A549 (cell line): ENCODE measurements around the gene ZDHHC22. TPM values are rescaled to one million over a fixed set of nuclear protein-coding genes. Genes with fewer than 3 reads are reported as not detected.
A peak's percentile ranks its signal among the peaks of the same experiment; 100 is the strongest.

Source experiments
- ATAC-seq, 2 experiments: fragments of 200-7000 bp in 1 of 2; fragments of >200 bp in 1 of 2; cut with Nextera tagmentation in 1 of 2; cut with Tn5 transposase in 1 of 2; 3 replicates each; pipeline versions ENCODE4 v1.8.0 to v1.9.1; 2018 to 2020; ENCODE audit warnings: mild to moderate bottlenecking in 1 of 2, moderate library complexity in 1 of 2
- CTCF ChIA-PET: fragments of 300-600 bp; sonication (Branson Sonifier 250); formaldehyde crosslinking; extraction: SDS; loops from one replicate; lab custom pipeline; 2021; ENCODE audit warnings: antibody characterized with exemption, inconsistent platforms; lab: Yijun Ruan, JAX
- POLR2A ChIA-PET: fragments of 350-600 bp; formaldehyde crosslinking; extraction: SDS; loops from one replicate; lab custom pipeline; 2021; ENCODE audit warnings: antibody characterized with exemption, inconsistent platforms; lab: Yijun Ruan, JAX
- DNase-seq, 2 experiments: peaks; one replicate each; pipeline versions ENCODE4 v3.0.0 to v3.0.0-alpha.2; 2011 to 2016; ENCODE audit warnings: low read depth in 1 of 2, low spot score in 1 of 2
- FAIRE-seq: peaks from 2 replicates; lab custom pipeline; 2011; peaks lifted over from hg19 to GRCh38; lab: Jason Lieb, UNC
- H3K27ac ChIP-seq, 2 experiments: fragments of >200 bp; sonication (Bioruptor Twin); formaldehyde crosslinking; 3 replicates each; pipeline ENCODE4 v1.5.1; 2016 to 2017
- H3K4me1 ChIP-seq: fragments of >200 bp; sonication (Bioruptor Twin); formaldehyde crosslinking; 3 replicates; pipeline ENCODE4 v1.6.1; 2016
- H3K4me2 ChIP-seq: fragments of >200 bp; sonication (Bioruptor Twin); formaldehyde crosslinking; 3 replicates; pipeline ENCODE4 v1.6.1; 2016
- H3K4me3 ChIP-seq: fragments of >200 bp; sonication (Bioruptor Twin); formaldehyde crosslinking; 3 replicates; pipeline ENCODE4 v1.5.1; 2016
- H3K9me3 ChIP-seq: fragments of >200 bp; sonication (Bioruptor Twin); formaldehyde crosslinking; 3 replicates; pipeline ENCODE4 v1.6.1; 2016
- BHLHE40 ChIP-seq: IDR thresholded peaks from 2 replicates; pipeline ENCODE4 v1.6.1; 2012; ENCODE audit warnings: low read depth, low read length, inconsistent platforms
- CBX2 ChIP-seq: fragments of 200-600 bp; sonication (generic); IDR thresholded peaks from 2 replicates; pipeline ENCODE4 v1.6.1; 2016; ENCODE audit warnings: low read depth, mild to moderate bottlenecking, borderline replicate concordance
- CHD2 ChIP-seq: fragments of 150-350 bp; IDR thresholded peaks from 2 replicates; pipeline ENCODE4 v1.6.1; 2014; ENCODE audit warnings: low read length; ENCODE audit not compliant: partially characterized antibody
- CTCF ChIP-seq: fragments of >200 bp; sonication (Bioruptor Twin); formaldehyde crosslinking; IDR thresholded peaks from 3 replicates; pipeline ENCODE4 v1.5.1; 2016
- EHF ChIP-seq: fragments of 250-450 bp; sonication (Bioruptor Pico); IDR thresholded peaks from 2 replicates; pipeline ENCODE4 v1.5.0; 2020; ENCODE audit warnings: mild to moderate bottlenecking
- HMGXB4 ChIP-seq: fragments of 250-450 bp; sonication (Bioruptor Pico); IDR thresholded peaks from 2 replicates; pipeline ENCODE4 v1.5.0; 2021; ENCODE audit warnings: mild to moderate bottlenecking, moderate library complexity, borderline replicate concordance
- JUN ChIP-seq, 2 experiments: fragments of >200 bp; sonication (Bioruptor Twin); formaldehyde crosslinking; IDR thresholded peaks; 2 replicates in 1 of 2; 3 replicates in 1 of 2; pipeline ENCODE4 v1.6.1; 2016 to 2017
- NFE2L2 ChIP-seq: fragments of 150-350 bp; conservative IDR thresholded peaks from 2 replicates; pipeline ENCODE4 v1.6.1; 2014; ENCODE audit warnings: low read length
- POLR2AphosphoS2 ChIP-seq: conservative IDR thresholded peaks from 2 replicates; pipeline ENCODE4 v1.6.1; 2012; ENCODE audit warnings: low read length, improper control_type of control experiment, inconsistent platforms
- RAD21 ChIP-seq, 2 experiments: fragments of >200 bp in 1 of 2; sonication (Bioruptor Twin) in 1 of 2; formaldehyde crosslinking in 1 of 2; IDR thresholded peaks in 1 of 2; conservative IDR thresholded peaks in 1 of 2; 2 replicates in 1 of 2; 3 replicates in 1 of 2; pipeline ENCODE4 v1.6.1; 2012 to 2018; ENCODE audit warnings: inconsistent platforms in 1 of 2
- REST ChIP-seq: fragments of 200-600 bp; sonication (generic); IDR thresholded peaks from 2 replicates; pipeline ENCODE4 v1.6.1; 2016; ENCODE audit warnings: antibody characterized with exemption, mild to moderate bottlenecking, moderate library complexity
- RFX5 ChIP-seq: fragments of 450-650 bp; IDR thresholded peaks from 2 replicates; pipeline ENCODE4 v1.7.1; 2014; ENCODE audit warnings: antibody characterized with exemption, mild to moderate bottlenecking, moderate library complexity
- SMC3 ChIP-seq: fragments of >200 bp; sonication (Bioruptor Twin); formaldehyde crosslinking; IDR thresholded peaks from 3 replicates; pipeline ENCODE4 v1.6.1; 2018; ENCODE audit warnings: inconsistent platforms
- TP53 ChIP-seq: fragments of 250-450 bp; sonication (Bioruptor Pico); IDR thresholded peaks from 2 replicates; pipeline ENCODE4 v1.5.0; 2021; ENCODE audit warnings: mild to moderate bottlenecking, moderate library complexity
- USF2 ChIP-seq: fragments of 450-650 bp; IDR thresholded peaks from 2 replicates; pipeline ENCODE4 v1.6.1; 2014; ENCODE audit warnings: antibody characterized with exemption
- ZNF302 ChIP-seq: fragments of 250-450 bp; sonication (Bioruptor Pico); IDR thresholded peaks from 2 replicates; pipeline ENCODE4 v1.9.0; 2021; ENCODE audit warnings: inconsistent platforms, mild to moderate bottlenecking, moderate library complexity
- WGBS: methylation state at CpG from one replicate; pipeline ENCODE4 v1.1.6; 2017; ENCODE audit errors: missing lambda C conversion rate; 5-methylcytosine and 5-hydroxymethylcytosine counted together
- polyA plus RNA-seq, 4 experiments: library from polyadenylated mRNA; depleted of rRNA in 3 of 4; stranded (reverse); fragments of >200 nt; fragmentation: RNase III in 1 of 4; extraction: RNeasy Plus Mini Kit Qiagen cat#74134 plus additional on column Dnase treatment in 1 of 4; gene quantifications; 2 replicates in 3 of 4; 3 replicates in 1 of 4; pipeline ENCODE4 v1.2.3, GENCODE V29; 2011 to 2017
- TF ChIP-seq, protein P1 (sequence below): fragments of >200 bp; sonication (Bioruptor Twin); formaldehyde crosslinking; IDR thresholded peaks from 3 replicates; pipeline ENCODE4 v1.6.1; 2016

The ZDHHC22 gene
- polyA plus RNA-seq, 2 of the 4 experiments (the other 2 are of a cell fraction): 0.04 to 0.23 TPM

DNA sequence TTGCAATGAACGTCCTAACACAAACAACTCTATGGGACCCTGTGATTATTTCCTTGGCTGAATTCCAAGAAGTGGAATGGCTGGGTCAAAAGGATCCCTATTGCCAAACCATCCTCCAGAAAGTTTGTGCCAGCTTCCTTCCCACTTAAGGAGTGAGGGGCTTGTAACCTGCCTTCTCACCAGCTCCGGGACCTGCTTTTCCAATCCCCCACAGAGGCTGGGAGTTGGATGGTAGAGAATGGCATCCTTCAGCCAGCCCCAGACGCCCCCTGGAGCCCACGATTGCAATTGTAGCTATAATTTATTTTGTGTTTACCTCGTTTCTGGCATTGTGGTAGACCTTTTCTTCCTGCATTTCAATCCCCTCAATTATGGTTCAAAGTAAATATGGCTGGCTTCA, 9.7 kb upstream of the ZDHHC22 start:
- TF ChIP-seq RAD21 (conservative IDR thresholded peaks at IDR 0.05 in 1 of 2, IDR thresholded peaks at IDR 0.05 in 1 of 2) (peak; percentile 44 to 48; a peak in 3 of 5 replicates), SMC3 (peak; percentile 45; the same call in 2 of the 3 replicates), JUN (IDR thresholded peaks at IDR 0.05) (no peak), CTCF (peak; percentile 51), NFE2L2 (no peak), POLR2AphosphoS2 (no peak)
- TF ChIP-seq, protein P1, sequence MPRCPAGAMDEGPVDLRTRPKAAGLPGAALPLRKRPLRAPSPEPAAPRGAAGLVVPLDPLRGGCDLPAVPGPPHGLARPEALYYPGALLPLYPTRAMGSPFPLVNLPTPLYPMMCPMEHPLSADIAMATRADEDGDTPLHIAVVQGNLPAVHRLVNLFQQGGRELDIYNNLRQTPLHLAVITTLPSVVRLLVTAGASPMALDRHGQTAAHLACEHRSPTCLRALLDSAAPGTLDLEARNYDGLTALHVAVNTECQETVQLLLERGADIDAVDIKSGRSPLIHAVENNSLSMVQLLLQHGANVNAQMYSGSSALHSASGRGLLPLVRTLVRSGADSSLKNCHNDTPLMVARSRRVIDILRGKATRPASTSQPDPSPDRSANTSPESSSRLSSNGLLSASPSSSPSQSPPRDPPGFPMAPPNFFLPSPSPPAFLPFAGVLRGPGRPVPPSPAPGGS: no peak
- TF ChIP-seq, all 56 proteins: peak for 3
- Histone ChIP-seq H3K4me3 (no peak overlapping the region), H3K4me2 (no peak overlapping the region), H3K9me3 (no peaks in the 10 kb centered on the region), H3K4me1 (no peaks in the 10 kb centered on the region), H3K27ac (no peak overlapping the region)
- peak; percentile 25 to 55 for DNase-seq
- ChIA-PET CTCF (interaction anchor here (0.6 to 7.6 kb wide), 46 partner anchors 10 to 827 kb away, joined by 3 to 116 read pairs (median 6); partner anchors contain the start of genes TMEM63C and ZDHHC22), POLR2A (interaction anchor here (0.7 to 2.1 kb wide), 3 partner anchors 153 to 170 kb away, joined by 3 to 5 read pairs (median 3); partner anchors contain the start of genes GSTZ1 and POMT2)
- no peak for FAIRE-seq
- ATAC-seq: peak; percentile 61 to 79; a peak in 3 of 6 replicates
- WGBS: 3% methylated on average over 5 of the region's 5 CpGs

DNA sequence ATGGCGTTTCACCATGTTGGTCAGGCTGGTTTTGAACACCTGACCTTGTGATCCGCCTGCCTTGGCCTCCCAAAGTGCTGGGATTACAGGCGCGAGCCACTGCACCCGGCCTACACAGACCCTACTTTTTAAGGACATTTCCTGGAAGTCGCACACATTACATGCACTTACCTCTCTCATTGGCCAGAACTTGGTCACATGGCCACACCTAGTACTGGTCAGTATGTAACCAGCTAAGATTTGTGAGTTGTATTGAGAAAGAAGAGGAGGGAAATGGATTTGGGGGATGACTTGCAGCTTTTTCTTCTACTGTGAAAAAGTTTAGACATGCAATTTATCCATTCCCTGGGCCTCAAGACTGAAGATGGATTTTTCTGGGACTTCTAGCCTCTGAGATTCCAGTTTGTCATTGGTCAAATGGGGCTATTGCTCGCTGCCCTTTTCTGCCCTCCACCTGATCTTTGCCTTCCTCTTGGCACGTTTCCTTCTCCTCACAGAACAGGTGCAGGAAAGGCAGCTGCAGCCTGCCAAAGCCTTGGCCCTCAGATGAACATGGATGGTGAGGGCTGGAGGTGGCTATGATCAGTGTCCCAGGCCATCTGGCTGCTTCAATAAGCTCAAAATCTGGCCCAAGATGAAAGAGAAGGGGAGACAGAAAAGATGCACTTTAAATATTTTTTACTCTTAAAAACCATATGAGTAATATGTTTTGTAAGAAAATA, 7.1 kb upstream of the ZDHHC22 start:
- no peak for FAIRE-seq
- H3K4me1 ChIP-seq: no peaks in the 10 kb centered on the region
- peak in 1 of 2 experiments; percentile 37 for DNase-seq
- TF ChIP-seq, protein P1: no peak
- peak; percentile 52 for TF ChIP-seq USF2
- no peaks in the 10 kb centered on the region for H3K9me3 ChIP-seq
- ChIA-PET POLR2A (interaction anchor here (1.2 kb wide), 1 partner anchor 172 kb away, joined by 5 read pairs; the partner anchor contains the start of genes GSTZ1 and POMT2), CTCF (interaction anchor here (0.6 to 7.3 kb wide), 13 partner anchors 8 to 280 kb away, joined by 3 to 89 read pairs (median 5); partner anchors contain the start of gene ZDHHC22)
- WGBS: 55% methylated on average over 8 of the region's 8 CpGs
- H3K27ac ChIP-seq: no peak overlapping the region
- peak in 1 of 2 experiments; percentile 32; a peak in 2 of 6 replicates for ATAC-seq
- no peak overlapping the region for H3K4me3 ChIP-seq
- no peak overlapping the region for H3K4me2 ChIP-seq

- DNase-seq: no peak
- TF ChIP-seq HMGXB4 (no peak), TP53 (no peak), CBX2 (no peak), EHF (CRISPR knock-in tag) (no peak), REST (no peak), SMC3 (no peak), BHLHE40 (no peak), CHD2 (no peak), ZNF302 (CRISPR knock-in tag) (no peak), RFX5 (no peak)
Measured at GRCh38 chr14:77145975-77146740, 4.6 kb upstream of the ZDHHC22 start.

More at GRCh38 chr14:77145975-77146740, 4.6 kb upstream of the ZDHHC22 start:
- H3K27ac ChIP-seq: no peak overlapping the region
- ATAC-seq: no peak
- 5% methylated on average over 10 of the region's 10 CpGs for WGBS
- H3K9me3 ChIP-seq: no peaks in the 10 kb centered on the region
- ChIA-PET CTCF (interaction anchor here (0.8 to 1.9 kb wide), 7 partner anchors 9 to 300 kb away, joined by 3 to 7 read pairs (median 3); no protein-coding TSS in a partner anchor), POLR2A (no interaction called here)
- H3K4me2 ChIP-seq: no peak overlapping the region
- FAIRE-seq: no peak
- H3K4me1 ChIP-seq: no peaks in the 10 kb centered on the region
- no peak overlapping the region for H3K4me3 ChIP-seq
